AG04449 (cell line): ENCODE data around the gene RAB27B.

Experiments used
- CTCF ChIA-PET: fragments of 350-600 bp; formaldehyde crosslinking; extraction: SDS; loops from one replicate; lab custom pipeline; 2021; ENCODE audit warnings: antibody characterized with exemption; lab: Yijun Ruan, JAX
- POLR2A ChIA-PET: fragments of 400-600, 350-600 bp; formaldehyde crosslinking; extraction: SDS; loops from one replicate; lab custom pipeline; 2020; ENCODE audit warnings: antibody characterized with exemption, inconsistent platforms; lab: Yijun Ruan, JAX
- DNase-seq: peaks from one replicate; pipeline ENCODE4 v3.0.0-alpha.2; 2010; ENCODE audit warnings: low read depth, low spot score
- H3K4me3 ChIP-seq: 2 replicates; pipeline ENCODE4 v1.5.1; 2011; ENCODE audit warnings: low read depth, mild to moderate bottlenecking, control low read depth, low read length
- CTCF ChIP-seq: IDR thresholded peaks from one replicate; pipeline ENCODE4 v1.5.1; 2011; ENCODE audit warnings: mild to moderate bottlenecking, moderate library complexity, low read length, control low read depth, inconsistent platforms; ENCODE audit not compliant: insufficient read depth; ENCODE audit errors: missing control alignments

RAB27B gene

GRCh38 chr18:54928236-54928635, 100.0 kb downstream of the RAB27B start:
- POLR2A ChIA-PET, result no interaction called here
- DNase-seq, result no peak
- no peak overlapping the region for H3K4me3 ChIP-seq
- CTCF ChIA-PET, result no interaction called here
- TF ChIP-seq CTCF, result no peak

GRCh38 chr18:54931152-54931551, 102.9 kb downstream of the RAB27B start:
- ChIA-PET CTCF (interaction anchor here (1.1 kb wide), 1 partner anchor 260 kb away, joined by 3 read pairs; no protein-coding TSS in a partner anchor), POLR2A (no interaction called here)
- TF ChIP-seq CTCF, result no peak
- no peak overlapping the region for H3K4me3 ChIP-seq
- DNase-seq, result no peak

DNA sequence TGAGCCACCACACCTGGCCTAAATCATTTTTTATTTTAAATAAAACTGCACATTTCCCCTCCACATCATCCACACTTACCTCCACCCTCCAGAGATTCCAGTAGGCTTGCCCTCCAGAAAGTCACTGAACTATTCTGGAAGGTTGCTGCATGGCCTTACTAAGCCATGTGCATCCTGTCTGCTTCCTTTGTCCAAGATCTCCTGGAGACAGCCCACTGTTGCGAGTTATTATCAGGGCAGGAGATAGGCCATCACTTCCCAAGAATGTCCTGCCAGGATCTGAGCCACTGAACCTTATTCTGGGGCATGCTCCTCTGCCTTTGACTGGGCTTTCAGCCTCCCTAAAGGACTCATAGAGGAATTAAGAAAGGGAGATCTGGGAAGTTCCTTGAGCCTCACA, 104.2 kb downstream of the RAB27B start:
- ChIA-PET CTCF (interaction anchor here (0.8 kb wide), 1 partner anchor 50 kb away, joined by 4 read pairs; no protein-coding TSS in a partner anchor), POLR2A (no interaction called here)
- DNase-seq, result no peak
- H3K4me3 ChIP-seq, result no peak overlapping the region
- no peak for TF ChIP-seq CTCF

GRCh38 chr18:54938506-54938905, 110.2 kb downstream of the RAB27B start:
- no peak for DNase-seq
- POLR2A ChIA-PET, result no interaction called here
- CTCF ChIA-PET, result interaction anchor here (0.9 kb wide), 1 partner anchor 44 kb away, joined by 3 read pairs; no protein-coding TSS in a partner anchor
- no peak for TF ChIP-seq CTCF
- no peak overlapping the region for H3K4me3 ChIP-seq

DNA sequence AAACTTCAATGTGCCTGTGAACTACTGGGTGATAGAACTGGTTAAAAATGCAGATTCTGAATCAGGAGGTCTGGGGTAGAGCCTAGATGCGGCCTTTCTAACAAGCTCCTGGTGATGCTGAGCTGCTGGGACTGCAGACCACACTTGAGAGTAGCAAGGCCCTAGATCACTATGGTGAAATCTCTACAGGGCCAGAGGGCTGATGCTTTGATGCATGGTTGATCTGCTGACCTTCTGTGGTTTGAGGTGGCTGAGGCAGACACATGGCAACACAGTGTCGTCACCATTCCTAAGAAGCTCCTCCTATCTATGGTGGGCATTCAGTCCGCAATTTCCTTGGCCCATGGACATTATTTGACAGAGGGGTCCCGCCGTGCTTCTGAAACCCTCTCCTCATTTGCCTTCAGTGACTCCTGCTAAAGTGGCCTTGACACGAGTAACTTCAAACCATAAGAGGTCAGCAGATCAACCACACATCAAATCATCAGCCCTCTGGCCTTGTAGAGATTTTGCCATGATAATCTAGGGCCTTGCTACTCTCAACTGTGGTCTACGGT, 111.2 kb downstream of the RAB27B start:
- no peak for TF ChIP-seq CTCF
- POLR2A ChIA-PET, result no interaction called here
- CTCF ChIA-PET, result no interaction called here
- no peak for DNase-seq
- H3K4me3 ChIP-seq, result no peak overlapping the region

- H3K4me3 ChIP-seq, result no peak overlapping the region
- no peak for DNase-seq
- ChIA-PET CTCF (no interaction called here), POLR2A (no interaction called here)
- no peak for TF ChIP-seq CTCF
Measured at GRCh38 chr18:54942144-54942543, 113.9 kb downstream of the RAB27B start.
